ENCODE data around the gene TLL1. TPM values are rescaled to one million over a fixed set of nuclear protein-coding genes. Genes with fewer than 3 reads are reported as not detected.

TLL1 gene
- total RNA-seq, 1 donor from 2014 or later, result not detected

- intact Hi-C loops (cut with micrococcal nuclease), result no loop called here
- ChIA-PET POLR2A (no interaction called here), CTCF (no interaction called here)
- H3K36me3 Mint-ChIP-seq (ENCODE audit: low read depth), result no peaks in the 10 kb centered on the region
- no peaks in the 10 kb centered on the region for H3K9me3 Mint-ChIP-seq
- ATAC-seq (ENCODE audit: low read depth) (no peak), DNase-seq (no peak)
- no peaks in the 10 kb centered on the region for H3K27me3 Mint-ChIP-seq
- no peak overlapping the region for H3K27ac Mint-ChIP-seq
- no peak for TF ChIP-seq CTCF (IDR thresholded peaks at IDR 0.05)
- H3K4me3 Mint-ChIP-seq, result no peak overlapping the region
- no peaks in the 10 kb centered on the region for H3K4me1 Mint-ChIP-seq
Observed at GRCh38 chr4:165927815-165928214, 54.8 kb downstream of the TLL1 start.

DNA sequence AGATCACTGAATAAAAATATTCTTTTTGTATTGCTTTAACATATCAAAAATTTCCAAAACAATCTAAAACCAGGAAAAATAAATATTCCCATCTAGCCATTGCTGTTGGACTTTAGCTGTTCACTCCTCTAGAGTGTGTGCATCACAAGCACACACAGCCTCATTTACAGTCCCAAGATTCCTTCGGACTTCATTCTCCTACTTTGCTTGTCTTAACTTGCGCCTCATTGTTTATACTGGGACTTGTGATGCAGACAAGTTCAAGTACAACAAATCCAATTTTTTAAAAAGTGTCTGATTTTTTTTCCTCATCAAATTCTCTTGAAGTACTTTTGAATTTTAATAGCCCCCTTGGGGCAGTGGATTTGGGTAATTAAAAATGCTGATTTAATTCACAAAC, 55.6 kb downstream of the TLL1 start:
- intact Hi-C loops (cut with micrococcal nuclease), result no loop called here

DNA sequence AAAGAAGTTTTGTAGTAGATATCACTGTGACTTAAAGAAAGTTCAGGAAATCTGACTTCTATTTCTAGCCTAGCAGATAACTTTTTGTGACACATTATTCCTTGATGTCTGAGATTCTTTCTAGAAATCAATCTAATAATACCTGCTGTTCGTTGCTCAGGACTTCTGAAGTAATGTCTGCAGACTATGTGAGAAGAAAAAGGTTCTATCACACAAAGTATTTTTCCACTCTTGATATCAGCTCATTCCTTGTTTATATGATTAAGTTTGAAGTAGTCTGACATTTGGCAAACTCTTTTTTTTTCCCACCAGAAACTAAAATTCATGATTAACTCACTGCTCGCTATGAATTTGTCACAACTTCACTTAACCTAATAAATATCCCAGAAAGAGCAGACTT, 56.6 kb downstream of the TLL1 start:
- POLR2A ChIA-PET, result no interaction called here
- CTCF ChIA-PET, result no interaction called here
- no peaks in the 10 kb centered on the region for H3K9me3 Mint-ChIP-seq
- intact Hi-C loops (cut with micrococcal nuclease), result no loop called here
- no peaks in the 10 kb centered on the region for H3K4me1 Mint-ChIP-seq
- no peaks in the 10 kb centered on the region for H3K36me3 Mint-ChIP-seq (ENCODE audit: low read depth)
- DNase-seq (no peak), ATAC-seq (ENCODE audit: low read depth) (no peak)
- H3K4me3 Mint-ChIP-seq, result no peak overlapping the region
- no peak overlapping the region for H3K27ac Mint-ChIP-seq
- TF ChIP-seq CTCF (IDR thresholded peaks at IDR 0.05), result no peak
- no peaks in the 10 kb centered on the region for H3K27me3 Mint-ChIP-seq

More for the DNA sequence above, 55.6 kb downstream of the TLL1 start:
- ATAC-seq (ENCODE audit: low read depth), result no peak
- Mint-ChIP-seq H3K36me3 (ENCODE audit: low read depth) (no peaks in the 10 kb centered on the region), H3K4me1 (no peaks in the 10 kb centered on the region), H3K27ac (no peak overlapping the region), H3K9me3 (no peaks in the 10 kb centered on the region), H3K27me3 (no peaks in the 10 kb centered on the region), H3K4me3 (no peak overlapping the region)
- no peak for TF ChIP-seq CTCF (IDR thresholded peaks at IDR 0.05)
- no peak for DNase-seq
- ChIA-PET CTCF (no interaction called here), POLR2A (no interaction called here)

- Mint-ChIP-seq H3K27ac (no peak overlapping the region), H3K4me3 (no peak overlapping the region), H3K36me3 (ENCODE audit: low read depth) (no peaks in the 10 kb centered on the region), H3K4me1 (no peaks in the 10 kb centered on the region), H3K9me3 (no peaks in the 10 kb centered on the region), H3K27me3 (no peaks in the 10 kb centered on the region)
- DNase-seq, result no peak
- ChIA-PET POLR2A (no interaction called here), CTCF (no interaction called here)
- no peak for TF ChIP-seq CTCF (IDR thresholded peaks at IDR 0.05)
- intact Hi-C loops (cut with micrococcal nuclease), result no loop called here
- ATAC-seq (ENCODE audit: low read depth), result no peak
Observed at GRCh38 chr4:165931741-165932140, 58.7 kb downstream of the TLL1 start.

DNA sequence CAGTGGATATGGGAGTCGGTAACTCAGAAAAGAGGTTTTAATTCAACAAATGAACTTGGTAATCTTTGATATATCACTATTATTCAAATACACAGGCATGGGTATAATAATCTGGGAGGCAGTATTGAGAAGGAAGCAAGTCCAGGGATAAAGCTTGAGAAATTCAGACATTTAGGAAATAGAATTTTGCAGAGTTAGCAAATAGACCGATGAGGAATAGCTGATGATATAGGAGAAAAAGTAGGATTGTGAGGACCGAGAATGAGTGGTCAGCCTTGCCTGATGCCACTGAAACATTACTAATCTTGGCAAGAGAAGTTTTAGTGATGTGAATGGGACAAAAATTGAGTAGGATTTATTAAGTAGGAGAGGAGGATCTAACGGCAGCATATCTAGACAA, 71.9 kb downstream of the TLL1 start:
- intact Hi-C loops (cut with micrococcal nuclease), result no loop called here
- DNase-seq (no peak), ATAC-seq (ENCODE audit: low read depth) (no peak)
- TF ChIP-seq CTCF (IDR thresholded peaks at IDR 0.05), result no peak
- H3K9me3 Mint-ChIP-seq, result no peaks in the 10 kb centered on the region
- POLR2A ChIA-PET, result no interaction called here
- no peaks in the 10 kb centered on the region for H3K4me1 Mint-ChIP-seq
- H3K4me3 Mint-ChIP-seq, result no peak overlapping the region
- no peak overlapping the region for H3K27ac Mint-ChIP-seq
- CTCF ChIA-PET, result no interaction called here
- no peaks in the 10 kb centered on the region for H3K27me3 Mint-ChIP-seq
- no peaks in the 10 kb centered on the region for H3K36me3 Mint-ChIP-seq (ENCODE audit: low read depth)

All from activated B cell treated with CpG ODN at 0.5 μM for 24 hours (primary cell).